GM19328 (cell line): Measurements from ENCODE around the gene DENND6A.

ENCODE experiments used
- ATAC-seq: cut with Tn5 transposase; IDR thresholded peaks from one replicate; pipeline ENCODE4 v1.9.1; 2021; ENCODE audit warnings: mild to moderate bottlenecking, moderate library complexity; ENCODE audit not compliant: unreplicated experiment

DENND6A gene

DNA sequence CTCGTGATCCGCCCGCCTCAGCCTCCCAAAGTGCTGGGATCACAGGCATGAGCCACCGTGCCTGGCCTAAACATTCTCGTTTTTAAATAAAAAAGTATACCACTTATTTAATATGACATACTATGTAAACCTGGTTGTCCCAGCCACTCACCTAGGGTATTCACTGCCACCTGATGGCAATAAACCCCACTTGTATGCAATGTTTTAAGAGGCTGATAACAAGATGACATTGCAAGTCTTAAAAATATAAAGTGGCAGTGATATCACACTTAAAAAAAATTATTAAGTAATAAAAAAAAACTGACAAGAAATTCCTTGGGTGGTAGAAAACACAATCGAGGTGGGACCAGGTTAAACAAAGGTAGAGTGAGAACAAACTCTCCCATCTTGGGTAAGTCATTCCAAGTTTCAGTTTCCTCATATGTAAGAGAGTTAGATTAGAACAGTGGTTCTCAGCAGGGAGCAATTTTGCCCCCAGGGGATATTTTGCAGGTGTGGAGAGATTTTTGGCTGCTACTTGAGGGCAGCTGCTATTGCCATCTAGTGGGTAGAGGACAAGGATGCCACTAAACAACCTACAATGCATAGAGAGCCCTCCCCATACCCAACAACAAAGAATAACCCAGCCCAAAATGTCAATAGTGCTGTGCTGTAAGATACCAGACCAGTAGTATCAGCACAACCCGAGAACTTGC lies 110.3 kb downstream of the DENND6A start:
- ATAC-seq, result no peak

GRCh38 chr3:57577801-57578200 lies 115.1 kb downstream of the DENND6A start:
- ATAC-seq, result no peak

- no peak for ATAC-seq
Observed at GRCh38 chr3:57575966-57576626, 116.8 kb downstream of the DENND6A start.
